Measurements from ENCODE around the gene AK2.
A peak's percentile ranks its signal among the peaks of the same experiment; 100 is the strongest.
"Not testable (repeated sequence)": the region's sequence is repeated elsewhere in the genome, so short reads cannot be mapped to it uniquely, and the experiment has no call there.

Gene AK2

DNA sequence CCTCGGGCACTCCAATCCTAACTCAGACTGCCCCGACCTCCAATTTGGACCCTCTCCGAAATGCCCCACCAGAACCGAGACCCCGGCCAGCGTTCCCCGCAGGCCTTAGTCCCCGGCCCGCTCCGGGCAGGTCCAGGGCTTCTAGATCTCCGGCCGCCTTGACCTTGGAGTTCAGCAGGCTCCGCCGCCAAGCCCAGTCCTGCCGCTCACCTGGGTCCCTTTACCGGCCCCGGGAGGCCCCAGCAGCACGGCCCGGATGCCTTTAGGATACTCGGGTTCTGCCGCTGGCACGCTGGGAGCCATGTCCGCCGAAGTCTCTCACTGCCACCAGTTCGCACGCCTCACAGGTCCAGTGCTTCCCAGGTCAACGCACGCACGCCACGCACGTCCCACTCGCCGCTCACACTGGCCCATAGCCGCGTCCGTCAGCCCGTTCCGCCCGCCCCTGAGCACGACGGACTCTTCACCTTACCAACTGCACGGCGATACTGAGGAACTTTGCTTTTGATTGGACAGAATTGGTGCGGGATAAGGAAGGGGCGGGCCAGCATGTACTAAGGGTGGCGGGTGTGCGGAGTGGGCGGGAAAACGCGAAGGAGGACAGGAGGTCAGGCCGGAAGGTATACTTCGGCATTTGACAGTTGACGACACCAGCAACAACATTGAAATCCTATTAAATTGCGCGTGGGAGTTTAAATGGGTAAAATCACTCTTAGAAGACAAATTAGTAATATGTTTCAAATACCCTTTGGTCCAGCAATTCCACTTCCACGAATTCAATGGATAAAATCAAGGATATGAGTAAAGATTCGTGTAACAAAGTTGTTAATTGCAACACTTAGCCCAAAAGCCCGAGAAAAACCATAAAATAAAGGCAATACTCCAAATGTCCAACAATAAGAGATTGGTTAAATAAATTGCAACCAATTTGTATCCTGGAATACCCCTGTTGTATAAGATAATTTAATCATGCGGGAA is at the start of gene AK2:
TSS of gene AK2 (minus strand) at position 358 of the 978 bp plus-strand sequence. CDS start at position 303, 55 bp downstream.
- H3K4me3 ChIP-seq (ENCODE audit: low read depth, low read length): peak within 1 kb of the TSS; percentile 79

DNA sequence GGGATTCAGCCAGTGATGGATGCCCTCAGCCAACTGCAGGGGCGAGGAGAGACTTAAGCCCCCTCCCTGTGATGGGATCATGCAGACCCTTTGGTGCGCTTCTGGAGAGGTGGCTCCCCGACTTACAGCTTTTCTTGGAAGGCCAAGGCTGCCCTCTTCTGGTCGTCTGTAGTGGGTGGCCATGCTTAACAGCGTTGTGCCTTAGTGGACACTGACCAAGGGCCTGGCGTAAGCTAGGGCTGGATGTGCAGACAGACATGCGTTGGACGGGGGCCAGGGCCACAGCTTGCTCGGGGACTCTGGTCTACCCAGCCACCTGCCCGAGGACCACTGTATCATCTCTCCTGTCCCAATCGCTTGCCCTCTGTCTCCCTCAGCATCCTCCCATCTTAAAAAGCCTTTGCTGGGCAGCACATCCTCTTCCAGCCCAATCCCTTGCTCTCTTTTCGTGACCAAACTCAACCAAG is 49.7 kb upstream of the AK2 start:
- H3K4me3 ChIP-seq (ENCODE audit: low read depth, low read length): no peak overlapping the region

DNA sequence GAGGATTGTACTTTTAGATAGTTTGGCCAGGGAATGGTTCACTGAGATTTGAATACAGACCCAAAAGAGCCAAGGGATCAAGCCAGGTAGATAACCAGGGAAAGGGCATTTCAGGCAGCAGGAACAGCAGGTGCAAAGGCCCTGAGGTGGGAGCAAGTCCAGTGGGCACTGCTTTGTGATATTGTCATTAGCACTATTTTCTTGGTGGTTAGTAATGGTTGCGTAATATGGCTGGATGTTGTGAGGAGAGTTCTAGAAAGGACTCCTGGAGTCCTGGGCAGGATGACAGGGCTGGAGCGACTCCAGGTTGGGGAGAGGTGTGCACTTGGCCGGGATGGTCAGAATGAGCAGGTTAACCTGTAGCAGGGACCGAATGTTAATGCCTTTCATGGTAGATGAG is 48.6 kb upstream of the AK2 start:
- no peak overlapping the region for H3K4me3 ChIP-seq (ENCODE audit: low read depth, low read length)

- H3K4me3 ChIP-seq (ENCODE audit: low read depth, low read length): no peak overlapping the region
These were observed 46.0 kb upstream of the AK2 start for GRCh38 chr1:33082575-33083108.

DNA sequence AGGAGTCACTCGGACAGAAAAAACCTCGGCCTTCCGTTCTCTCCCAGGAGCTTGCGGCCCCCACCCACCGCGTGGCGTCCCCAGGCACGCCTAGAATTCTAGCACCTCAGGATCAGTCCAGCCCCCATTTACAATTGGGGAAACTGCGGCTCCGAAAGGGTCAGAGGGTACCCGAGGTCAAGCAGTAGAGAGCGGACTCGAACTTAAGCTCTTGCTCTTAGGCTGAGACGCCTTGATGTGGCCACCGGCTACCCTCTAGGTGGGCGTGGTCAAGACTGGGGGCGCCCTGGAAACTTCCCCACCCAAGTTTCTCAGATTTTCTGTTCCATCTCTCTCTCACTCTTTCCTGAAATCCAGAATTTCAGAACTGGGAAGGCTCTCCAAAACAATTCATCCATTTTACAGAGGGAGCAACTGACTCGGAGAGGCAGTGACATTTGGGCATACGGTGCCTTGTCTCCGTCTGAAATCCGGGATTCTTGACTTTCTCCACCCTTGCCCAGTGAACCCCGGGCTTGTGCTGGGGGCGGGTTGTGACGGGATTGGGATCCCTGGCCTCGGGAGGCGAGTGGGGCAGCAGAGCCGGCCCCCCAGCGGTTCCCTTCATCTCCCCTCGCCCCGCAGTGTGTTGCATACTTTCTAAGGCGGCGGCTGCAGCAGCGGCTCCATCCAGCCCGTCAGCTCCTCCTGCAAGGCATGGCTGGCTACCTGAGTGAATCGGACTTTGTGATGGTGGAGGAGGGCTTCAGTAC is 45.0 kb upstream of the AK2 start:
- H3K4me3 ChIP-seq (ENCODE audit: low read depth, low read length): peak overlapping the region; percentile 68

DNA sequence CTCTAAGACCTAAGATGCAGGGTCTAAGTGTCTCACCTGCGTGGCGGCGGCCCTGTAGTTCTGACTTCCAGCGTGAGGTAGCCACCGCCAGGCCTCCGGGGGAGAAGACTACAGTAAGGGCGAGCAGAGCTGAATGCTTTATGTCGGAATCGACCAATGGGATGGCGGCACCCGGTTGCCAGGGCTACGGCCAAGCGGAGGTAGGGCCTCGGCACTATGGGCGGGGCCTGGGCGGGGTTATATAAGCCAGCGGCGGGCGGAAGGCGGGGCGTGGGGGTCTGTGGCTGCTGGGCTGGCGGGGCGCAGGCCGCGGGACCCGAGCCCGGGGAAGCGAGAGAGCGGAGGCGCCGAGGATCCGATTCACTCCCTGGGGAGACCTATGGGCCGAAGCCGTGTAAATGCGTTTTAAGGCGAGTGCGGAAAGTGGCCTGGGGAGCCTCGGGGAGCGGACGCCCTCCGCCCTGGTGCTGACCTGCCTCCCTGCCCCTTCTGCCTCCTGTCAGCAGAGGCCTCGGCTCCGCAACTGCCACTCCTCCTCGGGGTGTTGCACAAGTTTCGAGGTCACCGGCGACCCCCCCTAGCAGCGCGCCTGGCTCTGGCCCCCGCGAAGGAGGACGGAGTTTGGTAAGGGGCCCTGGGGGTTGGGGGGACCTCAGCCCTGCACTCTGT is 44.3 kb upstream of the AK2 start, which contains the start of gene AZIN2:
TSS of gene AZIN2 (plus strand) at position 269 of the 669 bp plus-strand sequence. CDS start 1,097 bp downstream, outside the sequence.
- peak within 1 kb of the TSS; percentile 68 for H3K4me3 ChIP-seq (ENCODE audit: low read depth, low read length)

GRCh38 chr1:33080373-33080772 is 43.7 kb upstream of the AK2 start:
- peak overlapping the region; percentile 68 for H3K4me3 ChIP-seq (ENCODE audit: low read depth, low read length)

GRCh38 chr1:33078030-33078591 is 41.4 kb upstream of the AK2 start:
- H3K4me3 ChIP-seq (ENCODE audit: low read depth, low read length): no peak overlapping the region

DNA sequence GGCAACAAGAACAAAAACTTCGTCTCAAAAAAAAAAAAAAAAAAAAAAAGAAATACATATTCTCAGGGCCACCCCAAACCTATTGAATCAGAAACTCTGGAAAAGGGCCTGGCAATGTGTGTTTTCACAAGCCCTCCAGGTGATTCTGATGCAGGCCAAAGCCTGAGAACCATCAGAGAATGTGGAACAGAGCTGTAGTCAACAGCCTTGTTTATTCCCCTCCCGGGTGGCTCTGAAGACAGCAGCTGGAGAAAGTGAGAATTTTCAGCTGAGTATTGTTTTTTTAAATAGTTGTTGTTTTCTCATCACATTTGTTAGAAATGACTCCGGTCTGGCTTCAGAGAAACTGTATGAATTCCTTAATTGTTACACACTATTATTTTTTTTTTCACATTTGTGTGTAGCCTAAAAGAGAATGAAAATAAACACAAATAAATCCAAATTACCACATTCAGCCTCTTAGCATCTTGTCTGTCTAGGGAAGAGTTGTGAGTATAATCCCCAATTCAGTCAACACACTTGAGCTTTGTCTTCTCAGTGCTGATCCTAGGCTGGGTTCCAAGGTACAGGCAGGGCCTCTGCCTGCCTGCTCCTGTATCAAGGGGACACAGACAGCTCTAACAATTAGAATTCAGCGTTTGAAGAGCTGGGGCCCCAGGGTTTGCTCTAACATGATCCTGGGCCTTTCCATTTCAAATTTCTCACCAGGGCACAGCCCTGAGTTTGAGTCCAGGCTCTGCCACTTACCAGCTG is 37.7 kb upstream of the AK2 start:
- no peak overlapping the region for H3K4me3 ChIP-seq (ENCODE audit: low read depth, low read length)

DNA sequence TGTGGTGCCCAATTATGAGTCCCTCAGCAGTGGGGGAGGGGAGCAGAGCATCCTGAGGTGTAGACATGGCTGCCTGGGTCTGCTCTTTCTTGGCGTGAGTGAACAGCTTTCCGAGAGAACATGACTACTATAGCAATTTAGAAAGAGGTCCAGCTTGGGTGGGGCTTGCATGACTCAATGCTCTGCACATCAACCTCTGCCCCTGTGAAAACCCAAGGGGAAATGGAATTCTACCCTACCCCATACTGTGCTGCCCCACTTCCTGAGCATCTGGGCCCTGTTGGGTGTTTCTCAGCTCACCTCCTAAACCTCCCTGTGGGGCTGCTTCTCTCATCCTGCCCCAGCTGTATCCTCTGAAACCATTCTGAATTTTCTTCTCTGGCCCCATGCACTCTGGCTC is 36.0 kb upstream of the AK2 start:
- no peak overlapping the region for H3K4me3 ChIP-seq (ENCODE audit: low read depth, low read length)

DNA sequence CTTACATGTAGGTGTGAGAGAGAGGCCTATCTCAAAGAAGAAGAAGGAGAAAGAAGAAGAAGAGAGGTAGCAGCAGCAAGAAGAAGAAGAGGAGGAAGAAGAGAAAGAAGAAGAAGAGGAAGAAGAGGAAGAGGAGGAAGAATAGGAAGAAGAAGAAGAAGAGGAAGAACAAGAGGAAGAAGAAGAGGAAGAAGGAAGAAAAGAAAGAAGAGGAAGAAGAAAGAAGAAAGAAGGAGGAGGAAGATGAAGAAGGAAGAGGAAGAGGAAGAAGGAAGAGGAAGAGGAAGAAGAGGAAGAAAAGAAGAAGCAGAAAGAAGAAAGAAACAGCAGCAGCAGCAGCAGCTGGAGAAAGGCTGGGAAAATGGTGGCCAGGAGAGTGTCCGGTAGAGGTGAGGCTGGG is 33.9 kb upstream of the AK2 start:
- H3K4me3 ChIP-seq (ENCODE audit: low read depth, low read length): no peak overlapping the region

- not testable (repeated sequence) for H3K4me3 ChIP-seq (ENCODE audit: low read depth, low read length)
These were observed 31.4 kb upstream of the AK2 start for GRCh38 chr1:33068108-33068507.

DNA sequence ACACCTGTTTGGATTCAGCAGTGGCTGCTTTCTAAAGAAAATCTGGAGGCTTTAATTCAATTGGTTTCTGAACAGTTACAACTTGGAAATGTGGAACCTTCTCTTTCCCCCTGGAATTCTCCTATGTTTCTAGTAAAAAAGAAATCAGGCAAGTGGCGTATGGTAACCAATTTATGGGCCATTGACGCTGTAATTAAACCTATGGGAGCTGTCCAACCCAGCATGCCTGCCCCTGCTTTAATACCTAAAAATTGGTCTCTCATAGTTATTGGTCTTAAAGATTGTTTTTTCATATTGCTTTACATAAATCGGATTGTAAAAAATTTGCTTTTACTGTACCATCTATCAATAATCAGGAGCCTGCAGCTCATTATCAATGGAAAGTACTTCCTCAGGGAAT is 29.8 kb upstream of the AK2 start:
- not testable (repeated sequence) for H3K4me3 ChIP-seq (ENCODE audit: low read depth, low read length)

- H3K4me3 ChIP-seq (ENCODE audit: low read depth, low read length): no peak overlapping the region
These were observed 28.6 kb upstream of the AK2 start for GRCh38 chr1:33065301-33065700.

DNA sequence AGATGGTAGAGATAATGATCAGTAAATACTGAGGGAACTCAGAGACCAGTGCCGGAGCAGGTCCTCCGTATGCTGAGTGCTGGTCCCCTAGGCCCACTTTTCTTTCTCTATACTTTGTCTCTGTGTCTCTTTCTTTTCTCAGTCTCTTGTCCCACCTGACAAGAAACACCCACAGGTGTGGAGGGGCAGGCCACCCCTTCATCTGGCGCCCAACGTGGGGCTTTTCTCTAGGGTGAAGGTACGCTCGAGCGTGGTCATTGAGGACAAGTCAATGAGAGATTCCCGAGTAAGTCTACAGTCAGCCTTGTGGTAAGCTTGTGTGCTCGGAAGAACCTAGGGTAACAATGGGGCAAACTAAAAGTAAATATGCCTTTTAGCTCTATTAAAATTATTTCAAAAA is 27.6 kb upstream of the AK2 start:
- not testable (repeated sequence) for H3K4me3 ChIP-seq (ENCODE audit: low read depth, low read length)

DNA sequence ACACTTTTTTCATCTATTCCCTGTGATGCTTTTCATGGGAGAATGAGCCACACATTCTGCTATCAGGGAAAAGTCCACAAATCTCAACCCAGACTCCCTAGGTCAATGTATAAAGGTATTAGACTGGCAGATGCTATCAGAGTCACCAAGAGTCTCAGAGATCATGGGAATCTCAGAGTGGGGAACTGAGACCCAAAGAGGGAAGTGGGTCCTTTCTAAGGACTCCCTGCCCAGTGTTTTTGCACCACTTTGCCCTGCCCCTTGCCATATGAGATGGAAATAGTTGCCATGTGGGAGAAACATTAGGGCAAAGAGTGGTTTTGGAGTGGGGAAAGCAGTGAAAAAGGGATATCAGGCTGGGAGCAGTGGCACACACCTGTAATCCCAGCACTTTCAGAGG is 25.2 kb upstream of the AK2 start:
- H3K4me3 ChIP-seq (ENCODE audit: low read depth, low read length): no peak overlapping the region

GRCh38 chr1:33060579-33061083 is 23.9 kb upstream of the AK2 start:
- no peak overlapping the region for H3K4me3 ChIP-seq (ENCODE audit: low read depth, low read length)

- no peak overlapping the region for H3K4me3 ChIP-seq (ENCODE audit: low read depth, low read length)
These were observed 20.4 kb upstream of the AK2 start for GRCh38 chr1:33057095-33057494.

DNA sequence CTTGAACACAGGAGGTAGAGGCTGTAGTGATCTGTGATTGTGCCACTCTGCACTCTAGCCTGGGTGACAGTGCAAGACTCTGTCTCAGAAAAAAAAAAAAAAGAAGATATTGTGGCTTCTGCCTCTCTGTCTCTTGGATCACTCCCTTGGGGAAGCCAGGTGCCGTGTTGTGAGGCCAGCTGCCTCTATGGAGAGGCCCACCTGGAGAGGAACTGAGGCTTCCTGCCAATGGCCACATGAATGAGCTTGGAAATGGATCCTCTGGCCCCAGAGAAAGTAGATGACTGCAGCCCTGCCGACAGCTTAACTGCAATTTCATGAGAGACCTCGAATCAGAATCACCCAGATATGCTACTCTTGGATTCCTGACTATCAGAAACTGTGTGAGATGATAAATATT is 19.7 kb upstream of the AK2 start:
- H3K4me3 ChIP-seq (ENCODE audit: low read depth, low read length): no peak overlapping the region
